Rectal smooth muscle tissue (tissue), 1 donor: ENCODE measurements around the gene MTX1.
A peak's percentile ranks its signal among the peaks of the same experiment; 100 is the strongest.

Source experiments
- H3K27ac ChIP-seq: one replicate; pipeline ENCODE4 v1.7.0; 2013; ENCODE audit warnings: low read depth, low read length, inconsistent platforms
- H3K27me3 ChIP-seq: one replicate; pipeline ENCODE4 v1.7.0; 2013; ENCODE audit warnings: low read length; ENCODE audit not compliant: control insufficient read depth, insufficient read depth
- H3K36me3 ChIP-seq: one replicate; pipeline ENCODE4 v1.7.0; 2013; ENCODE audit warnings: low read length; ENCODE audit not compliant: control insufficient read depth, insufficient read depth
- H3K4me1 ChIP-seq: one replicate; pipeline ENCODE4 v1.7.0; 2013; ENCODE audit warnings: low read length; ENCODE audit not compliant: control insufficient read depth, insufficient read depth
- H3K4me3 ChIP-seq: one replicate; pipeline ENCODE4 v1.7.0; 2013; ENCODE audit warnings: low read length
- H3K9ac ChIP-seq: one replicate; pipeline ENCODE4 v1.7.0; 2013; ENCODE audit warnings: low read length

MTX1 gene

GRCh38 chr1:155261493-155261851 lies 53.0 kb downstream of the MTX1 start:
- Histone ChIP-seq H3K27me3 (no peaks in the 10 kb centered on the region), H3K36me3 (peaks cover 22% of the 10 kb centered on the region), H3K9ac (peak overlapping the region; percentile 74), H3K4me3 (peak overlapping the region; percentile 98), H3K4me1 (peaks cover 8% of the 10 kb centered on the region), H3K27ac (peak overlapping the region; percentile 77)

DNA sequence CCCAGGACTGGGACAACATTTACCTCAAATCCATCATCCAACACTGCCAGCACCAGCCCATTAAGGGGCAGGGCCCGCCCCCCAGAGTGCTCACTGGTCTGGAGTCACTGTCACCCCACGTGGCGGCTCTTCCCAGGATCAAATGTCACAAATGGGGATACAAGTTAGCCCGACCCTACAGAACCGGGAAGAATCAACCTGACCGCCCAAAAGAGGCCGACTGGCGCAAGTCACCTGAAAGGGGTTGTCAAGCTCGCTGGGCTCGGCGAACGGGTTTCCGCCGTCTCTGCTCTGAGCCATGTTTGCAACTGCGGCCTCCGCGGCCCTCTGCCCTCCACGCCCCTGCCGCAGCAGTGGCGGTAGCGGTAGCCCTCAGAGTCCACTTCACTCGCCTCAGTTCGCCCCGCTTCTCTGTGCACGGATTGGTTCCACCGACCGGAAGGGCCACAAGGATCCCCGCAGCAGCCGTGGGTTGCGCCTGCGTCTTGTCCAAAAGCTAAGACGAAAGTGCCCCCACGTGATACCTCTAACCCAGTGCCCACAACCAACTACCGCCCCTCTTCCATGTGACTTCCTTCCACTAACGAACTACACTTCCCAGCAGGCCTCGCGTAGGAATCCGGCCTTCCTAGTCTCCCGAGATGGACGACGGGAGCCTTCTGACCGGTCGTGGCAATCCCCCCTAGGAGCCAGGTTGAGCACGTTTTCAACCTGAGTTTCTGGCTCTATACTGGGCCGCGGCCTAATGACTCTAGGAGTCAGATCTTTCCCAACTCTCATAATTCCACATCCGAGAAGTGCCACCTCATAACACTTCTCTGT lies 53.6 kb downstream of the MTX1 start, which contains the start of gene SCAMP3:
TSS of gene SCAMP3 (minus strand) at position 509 of the 822 bp plus-strand sequence. CDS start at position 300, 209 bp downstream.
- Histone ChIP-seq H3K4me3 (peak within 1 kb of the TSS; percentile 98), H3K36me3 (peaks cover 27% of the 10 kb centered on the region), H3K9ac (peak within 1 kb of the TSS; percentile 74), H3K27ac (peak within 1 kb of the TSS; percentile 77), H3K4me1 (peaks cover 8% of the 10 kb centered on the region), H3K27me3 (no peaks in the 10 kb centered on the region)

GRCh38 chr1:155263067-155263466 lies 54.6 kb downstream of the MTX1 start:
- H3K36me3 ChIP-seq = peaks cover 32% of the 10 kb centered on the region
- H3K27ac ChIP-seq = no peak overlapping the region
- no peaks in the 10 kb centered on the region for H3K27me3 ChIP-seq
- H3K4me3 ChIP-seq = no peak overlapping the region
- peaks cover 8% of the 10 kb centered on the region for H3K4me1 ChIP-seq
- no peak overlapping the region for H3K9ac ChIP-seq
